PFSK-1 (cell line): ENCODE results near the gene DUSP6.
A peak's percentile ranks its signal among the peaks of the same experiment; 100 is the strongest.

Source experiments
- FOXP2 ChIP-seq: optimal IDR thresholded peaks from 2 replicates; pipeline ENCODE3; 2011; ENCODE audit warnings: borderline replicate concordance, control low read depth, inconsistent platforms; ENCODE audit not compliant: insufficient read depth; ENCODE audit errors: extremely low read length, extremely low read depth
- POLR2AphosphoS5 ChIP-seq: IDR thresholded peaks from 2 replicates; pipeline ENCODE4 v1.6.1; 2012; ENCODE audit warnings: low read depth, mild to moderate bottlenecking, control low read depth, low read length, moderate library complexity
- SIN3A ChIP-seq: IDR thresholded peaks from 2 replicates; pipeline ENCODE4 v1.6.1; 2012; ENCODE audit warnings: mild to moderate bottlenecking, low read length, moderate library complexity, borderline replicate concordance; ENCODE audit not compliant: insufficient read depth
- TAF1 ChIP-seq: IDR thresholded peaks from 2 replicates; pipeline ENCODE4 v1.6.1; 2012; ENCODE audit warnings: low read length, control low read depth, borderline replicate concordance; ENCODE audit not compliant: insufficient read depth
- TF ChIP-seq, protein P1 (sequence below), 2 experiments: IDR thresholded peaks; 2 replicates each; pipeline versions ENCODE4 v1.6.1 to v1.8.0; 2011 to 2012; ENCODE audit warnings: low read depth in 2 of 2, low read length in 2 of 2, control low read depth in 1 of 2, inconsistent platforms in 1 of 2, mild to moderate bottlenecking in 1 of 2, moderate library complexity in 1 of 2; ENCODE audit not compliant: insufficient read depth in 1 of 2

DUSP6 gene

DNA sequence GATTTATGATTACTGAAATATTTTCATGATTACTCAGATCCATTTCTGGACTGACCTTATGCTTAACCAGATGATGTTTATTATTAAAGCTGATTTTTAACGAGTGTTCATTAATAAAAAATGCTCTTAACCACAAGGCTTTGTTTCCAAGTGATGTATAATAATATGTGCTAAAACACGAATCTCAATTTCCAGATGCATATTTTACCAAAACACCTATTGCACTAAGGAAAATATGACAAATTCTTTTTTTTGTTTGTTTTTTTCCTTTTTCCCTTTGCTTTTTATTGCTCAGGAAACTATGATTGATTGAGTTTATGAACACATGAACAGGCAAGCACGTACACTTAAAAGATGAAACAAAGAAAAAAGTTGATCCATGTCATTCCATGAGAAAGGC is 16.9 kb upstream of the DUSP6 start:
- TF ChIP-seq, protein P1, sequence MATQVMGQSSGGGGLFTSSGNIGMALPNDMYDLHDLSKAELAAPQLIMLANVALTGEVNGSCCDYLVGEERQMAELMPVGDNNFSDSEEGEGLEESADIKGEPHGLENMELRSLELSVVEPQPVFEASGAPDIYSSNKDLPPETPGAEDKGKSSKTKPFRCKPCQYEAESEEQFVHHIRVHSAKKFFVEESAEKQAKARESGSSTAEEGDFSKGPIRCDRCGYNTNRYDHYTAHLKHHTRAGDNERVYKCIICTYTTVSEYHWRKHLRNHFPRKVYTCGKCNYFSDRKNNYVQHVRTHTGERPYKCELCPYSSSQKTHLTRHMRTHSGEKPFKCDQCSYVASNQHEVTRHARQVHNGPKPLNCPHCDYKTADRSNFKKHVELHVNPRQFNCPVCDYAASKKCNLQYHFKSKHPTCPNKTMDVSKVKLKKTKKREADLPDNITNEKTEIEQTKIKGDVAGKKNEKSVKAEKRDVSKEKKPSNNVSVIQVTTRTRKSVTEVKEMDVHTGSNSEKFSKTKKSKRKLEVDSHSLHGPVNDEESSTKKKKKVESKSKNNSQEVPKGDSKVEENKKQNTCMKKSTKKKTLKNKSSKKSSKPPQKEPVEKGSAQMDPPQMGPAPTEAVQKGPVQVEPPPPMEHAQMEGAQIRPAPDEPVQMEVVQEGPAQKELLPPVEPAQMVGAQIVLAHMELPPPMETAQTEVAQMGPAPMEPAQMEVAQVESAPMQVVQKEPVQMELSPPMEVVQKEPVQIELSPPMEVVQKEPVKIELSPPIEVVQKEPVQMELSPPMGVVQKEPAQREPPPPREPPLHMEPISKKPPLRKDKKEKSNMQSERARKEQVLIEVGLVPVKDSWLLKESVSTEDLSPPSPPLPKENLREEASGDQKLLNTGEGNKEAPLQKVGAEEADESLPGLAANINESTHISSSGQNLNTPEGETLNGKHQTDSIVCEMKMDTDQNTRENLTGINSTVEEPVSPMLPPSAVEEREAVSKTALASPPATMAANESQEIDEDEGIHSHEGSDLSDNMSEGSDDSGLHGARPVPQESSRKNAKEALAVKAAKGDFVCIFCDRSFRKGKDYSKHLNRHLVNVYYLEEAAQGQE (IDR thresholded peaks at IDR 0.05; ENCODE audit: insufficient read depth in 1 of 2, low read depth in 2 of 2, low read length in 2 of 2), result no peak
- no peak for TF ChIP-seq POLR2AphosphoS5
- no peak for TF ChIP-seq SIN3A
- no peak for TF ChIP-seq TAF1

DNA sequence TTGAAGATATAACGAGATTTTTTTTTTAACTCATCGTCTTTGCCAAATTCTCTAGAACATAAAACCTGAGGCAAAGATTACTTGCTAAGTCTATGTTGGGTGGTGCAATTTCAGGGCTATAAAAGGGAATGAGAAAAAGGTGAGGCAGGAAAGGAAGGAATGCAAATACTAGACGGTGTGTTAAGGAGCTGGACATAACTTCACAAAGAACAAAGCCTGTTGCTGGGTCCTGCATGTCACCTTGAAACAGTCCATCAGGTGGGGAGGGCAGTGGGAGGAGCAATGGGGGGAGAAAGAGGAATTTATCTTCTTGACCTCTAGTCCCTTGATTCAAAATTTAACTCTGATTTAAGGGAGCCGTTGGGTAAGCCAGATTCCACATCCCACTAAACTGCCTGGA is 16.1 kb upstream of the DUSP6 start:
- TF ChIP-seq POLR2AphosphoS5 (no peak), TAF1 (no peak), FOXP2 (no peak), SIN3A (no peak)
- TF ChIP-seq, protein P1 (IDR thresholded peaks at IDR 0.05; ENCODE audit: insufficient read depth in 1 of 2, low read depth in 2 of 2, low read length in 2 of 2), result no peak

DNA sequence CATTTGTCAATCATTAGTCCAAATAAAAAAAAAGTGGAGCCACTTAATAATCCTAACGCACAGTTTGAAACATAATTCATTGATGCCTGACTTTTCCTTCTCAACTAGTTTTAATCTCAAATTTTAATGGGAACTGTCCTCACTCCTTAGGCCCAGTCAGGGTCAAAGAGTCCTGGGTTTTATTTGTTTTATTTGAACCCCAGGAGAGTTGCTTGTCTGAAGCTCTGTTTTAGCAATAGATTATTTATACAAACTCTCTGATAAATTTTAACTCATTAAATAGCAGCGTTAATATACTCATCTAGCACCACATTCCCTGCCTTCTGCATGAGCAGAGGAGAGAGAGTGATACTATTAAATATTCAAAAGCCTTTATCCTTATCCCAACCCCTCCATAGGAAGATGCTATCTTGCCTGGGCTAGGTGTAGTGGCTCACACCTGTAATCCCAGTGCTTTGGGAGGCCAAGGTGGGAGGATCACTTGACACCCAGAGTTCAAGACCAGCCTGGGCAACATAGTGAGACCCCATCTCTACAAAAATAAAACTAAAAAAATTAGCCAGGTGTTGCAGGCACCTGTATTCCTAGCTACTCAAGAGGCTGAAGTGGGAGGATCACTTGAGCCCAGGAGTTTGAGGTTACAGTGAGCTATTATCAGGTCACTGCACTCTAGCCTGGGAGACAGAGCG is 14.5 kb upstream of the DUSP6 start:
- no peak for TF ChIP-seq SIN3A
- TF ChIP-seq POLR2AphosphoS5, result no peak
- TF ChIP-seq, protein P1 (IDR thresholded peaks at IDR 0.05; ENCODE audit: insufficient read depth in 1 of 2, low read depth in 2 of 2, low read length in 2 of 2), result no peak
- TF ChIP-seq FOXP2, result no peak
- TF ChIP-seq TAF1, result no peak

DNA sequence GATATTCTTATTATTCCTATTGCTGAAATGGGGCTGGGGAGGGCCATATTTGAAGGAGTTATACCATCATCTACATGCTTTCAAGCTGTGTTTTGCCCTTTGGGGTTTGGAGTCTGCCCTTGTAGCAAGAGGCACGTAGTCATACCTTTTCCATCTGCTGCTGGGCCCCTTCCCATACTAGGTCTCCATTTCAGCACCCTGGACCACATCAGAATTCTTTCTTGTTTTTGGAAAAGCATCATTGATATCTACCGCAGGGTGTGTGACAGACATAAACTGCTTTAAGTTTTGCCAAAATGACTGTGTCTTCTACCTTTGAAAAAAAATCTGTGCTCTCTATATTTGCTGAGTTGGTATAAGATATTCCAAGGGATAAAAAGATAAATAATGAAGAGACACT is 12.3 kb upstream of the DUSP6 start:
- TF ChIP-seq, protein P1 (IDR thresholded peaks at IDR 0.05; ENCODE audit: insufficient read depth in 1 of 2, low read depth in 2 of 2, low read length in 2 of 2), result peak; percentile 65 to 88
- TF ChIP-seq POLR2AphosphoS5 (no peak), TAF1 (no peak), SIN3A (no peak)

DNA sequence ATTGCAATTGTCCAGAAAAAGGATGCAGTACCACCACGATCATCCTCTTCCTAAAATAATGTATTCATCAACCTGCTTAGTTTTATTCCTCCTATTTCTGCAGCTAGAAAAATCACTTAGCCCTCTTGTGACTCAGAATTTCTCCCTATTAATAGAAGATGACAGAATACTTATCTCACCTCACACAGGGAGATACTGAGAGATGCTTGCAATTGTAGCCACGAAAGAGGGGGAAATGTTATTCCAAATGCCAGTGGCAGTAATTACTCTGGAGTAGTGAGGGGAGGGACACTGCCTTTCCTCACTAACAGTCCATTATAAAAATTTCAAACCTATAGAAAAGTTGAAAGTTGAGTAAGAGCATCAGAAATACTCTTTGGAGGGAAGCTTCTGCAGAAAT is 11.8 kb upstream of the DUSP6 start:
- TF ChIP-seq TAF1 (no peak), FOXP2 (no peak)
